Measurements from ENCODE around the gene EXD1. TPM values are rescaled to one million over a fixed set of nuclear protein-coding genes. Genes with fewer than 3 reads are reported as not detected.

Gene EXD1
- total RNA-seq, 1 experiment from 2014 or later, result not detected

- DNase-seq (ENCODE audit: extremely low read depth, low read depth), result no peak
Observed at GRCh38 chr15:41231422-41232226, 1.1 kb upstream of the EXD1 start.

GRCh38 chr15:41230345-41230649, 260 bp downstream of the EXD1 start:
- no peak for DNase-seq (ENCODE audit: extremely low read depth, low read depth)

GRCh38 chr15:41219381-41219780, 11.2 kb downstream of the EXD1 start:
- no peak for DNase-seq (ENCODE audit: extremely low read depth, low read depth)

GRCh38 chr15:41218851-41219250, 11.7 kb downstream of the EXD1 start:
- DNase-seq (ENCODE audit: extremely low read depth, low read depth), result no peak

- DNase-seq (ENCODE audit: extremely low read depth, low read depth), result no peak
Observed at GRCh38 chr15:41215708-41216107, 14.8 kb downstream of the EXD1 start.

GRCh38 chr15:41207687-41208448, 22.7 kb downstream of the EXD1 start:
- DNase-seq (ENCODE audit: extremely low read depth, low read depth), result no peak

- no peak for DNase-seq (ENCODE audit: extremely low read depth, low read depth)
Observed at GRCh38 chr15:41205315-41205714, 25.2 kb downstream of the EXD1 start.

- DNase-seq (ENCODE audit: extremely low read depth, low read depth), result no peak
Observed at GRCh38 chr15:41203395-41203794, 27.2 kb downstream of the EXD1 start.

GRCh38 chr15:41199470-41199869, 31.1 kb downstream of the EXD1 start:
- no peak for DNase-seq (ENCODE audit: extremely low read depth, low read depth)

- no peak for DNase-seq (ENCODE audit: extremely low read depth, low read depth)
Observed at GRCh38 chr15:41194444-41194843, 36.1 kb downstream of the EXD1 start.

GRCh38 chr15:41183581-41183980, 47.0 kb downstream of the EXD1 start:
- DNase-seq (ENCODE audit: extremely low read depth, low read depth), result no peak

- DNase-seq (ENCODE audit: extremely low read depth, low read depth), result no peak
Observed at GRCh38 chr15:41182266-41182665, 48.3 kb downstream of the EXD1 start.

- no peak for DNase-seq (ENCODE audit: extremely low read depth, low read depth)
Observed at GRCh38 chr15:41180206-41180789, 50.3 kb downstream of the EXD1 start.

GRCh38 chr15:41169781-41170180, 60.8 kb downstream of the EXD1 start:
- DNase-seq (ENCODE audit: extremely low read depth, low read depth), result no peak

GRCh38 chr15:41169086-41169485, 61.5 kb downstream of the EXD1 start:
- DNase-seq (ENCODE audit: extremely low read depth, low read depth), result no peak

GRCh38 chr15:41161736-41162135, 68.8 kb downstream of the EXD1 start:
- no peak for DNase-seq (ENCODE audit: extremely low read depth, low read depth)

- DNase-seq (ENCODE audit: extremely low read depth, low read depth), result no peak
Observed at GRCh38 chr15:41161336-41161735, 69.2 kb downstream of the EXD1 start.

GRCh38 chr15:41160639-41161315, 69.8 kb downstream of the EXD1 start:
- no peak for DNase-seq (ENCODE audit: extremely low read depth, low read depth)

- DNase-seq (ENCODE audit: extremely low read depth, low read depth), result no peak
Observed at GRCh38 chr15:41154412-41154811, 76.1 kb downstream of the EXD1 start.

- no peak for DNase-seq (ENCODE audit: extremely low read depth, low read depth)
Observed at GRCh38 chr15:41153733-41154132, 76.8 kb downstream of the EXD1 start.

- no peak for DNase-seq (ENCODE audit: extremely low read depth, low read depth)
Observed at GRCh38 chr15:41151451-41152005, 79.0 kb downstream of the EXD1 start.
